ENCODE measurements around the gene EIF2B4. TPM values are rescaled to one million over a fixed set of nuclear protein-coding genes. Genes with fewer than 3 reads are reported as not detected.

Gene EIF2B4
- total RNA-seq, 1 experiment from 2014 or later = 57.2 TPM

DNA sequence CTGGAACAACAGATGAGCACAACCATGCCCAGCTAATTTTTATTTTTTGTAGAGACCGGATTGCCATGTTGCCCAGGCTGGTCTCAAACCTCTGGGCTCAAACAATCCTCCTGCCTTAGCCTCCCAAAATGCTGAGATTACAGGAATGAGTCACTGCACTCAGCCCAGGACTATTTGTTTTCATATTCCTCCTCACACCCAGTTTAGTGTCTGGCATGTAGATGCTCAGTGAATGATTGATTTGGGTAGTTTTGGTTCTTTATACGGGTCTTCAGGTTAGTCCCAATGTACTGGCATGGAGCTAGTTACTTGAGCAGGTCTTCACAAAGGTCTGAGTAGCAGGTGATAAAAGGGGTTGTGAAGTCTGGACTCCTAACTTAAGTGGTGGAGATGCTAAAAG, 6.2 kb downstream of the EIF2B4 start:
- Histone ChIP-seq H3K36me3 (ENCODE audit: control insufficient read depth, insufficient read depth, low read length) (peaks cover 13% of the 10 kb centered on the region), H3K27ac (ENCODE audit: low read length) (no peak overlapping the region), H3K27me3 (ENCODE audit: control insufficient read depth, insufficient read depth, low read length) (no peaks in the 10 kb centered on the region), H3K4me3 (ENCODE audit: low read depth in 2 of 2, low read length in 2 of 2) (no peak overlapping the region), H3K9me3 (ENCODE audit: control insufficient read depth, insufficient read depth, low read depth, low read length) (no peaks in the 10 kb centered on the region), H3K4me1 (ENCODE audit: control insufficient read depth, insufficient read depth, low read length) (peaks cover 4% of the 10 kb centered on the region; the same call in 1 of the 2 replicates)
- TF ChIP-seq REST (IDR thresholded peaks at IDR 0.05; ENCODE audit: insufficient read depth in 1 of 2, low read depth in 2 of 2, low read length in 1 of 2) (no peak), TCF7L2 (IDR thresholded peaks at IDR 0.05; ENCODE audit: low read depth, low read length) (no peak), SIN3A (IDR thresholded peaks at IDR 0.05; ENCODE audit: borderline replicate concordance, insufficient read depth, low read depth, low read length) (no peak), POLR2AphosphoS5 (IDR thresholded peaks at IDR 0.05; ENCODE audit: low read depth, low read length) (no peak)
- TF ChIP-seq, protein P1, sequence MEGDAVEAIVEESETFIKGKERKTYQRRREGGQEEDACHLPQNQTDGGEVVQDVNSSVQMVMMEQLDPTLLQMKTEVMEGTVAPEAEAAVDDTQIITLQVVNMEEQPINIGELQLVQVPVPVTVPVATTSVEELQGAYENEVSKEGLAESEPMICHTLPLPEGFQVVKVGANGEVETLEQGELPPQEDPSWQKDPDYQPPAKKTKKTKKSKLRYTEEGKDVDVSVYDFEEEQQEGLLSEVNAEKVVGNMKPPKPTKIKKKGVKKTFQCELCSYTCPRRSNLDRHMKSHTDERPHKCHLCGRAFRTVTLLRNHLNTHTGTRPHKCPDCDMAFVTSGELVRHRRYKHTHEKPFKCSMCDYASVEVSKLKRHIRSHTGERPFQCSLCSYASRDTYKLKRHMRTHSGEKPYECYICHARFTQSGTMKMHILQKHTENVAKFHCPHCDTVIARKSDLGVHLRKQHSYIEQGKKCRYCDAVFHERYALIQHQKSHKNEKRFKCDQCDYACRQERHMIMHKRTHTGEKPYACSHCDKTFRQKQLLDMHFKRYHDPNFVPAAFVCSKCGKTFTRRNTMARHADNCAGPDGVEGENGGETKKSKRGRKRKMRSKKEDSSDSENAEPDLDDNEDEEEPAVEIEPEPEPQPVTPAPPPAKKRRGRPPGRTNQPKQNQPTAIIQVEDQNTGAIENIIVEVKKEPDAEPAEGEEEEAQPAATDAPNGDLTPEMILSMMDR (IDR thresholded peaks at IDR 0.05) = no peak
- ChIA-PET CTCF (no interaction called here), POLR2A (interaction anchor here (0.7 kb wide), 1 partner anchor 55 kb away, joined by 12 read pairs; no protein-coding TSS in a partner anchor)
- intact Hi-C loops (cut with micrococcal nuclease; ENCODE audit: unreplicated experiment) (no loop called here), in situ Hi-C loops (cut with HindIII; ENCODE audit: low pct_unique_long_range_greater_than_20kb, low sequenced_read_pairs) (no loop called here)
- DNase-seq (ENCODE audit: low read depth, low spot score) = no peak
- BruUV-seq (replicated peaks) = no TSS peak
- ATAC-seq = no peak

- no peak for ATAC-seq
- intact Hi-C loops (cut with micrococcal nuclease; ENCODE audit: unreplicated experiment) = no loop called here
- H3K4me1 ChIP-seq (ENCODE audit: control insufficient read depth, insufficient read depth, low read length) = no peaks in the 10 kb centered on the region
These were observed 7.3 kb downstream of the EIF2B4 start for GRCh38 chr2:27362678-27363420.

More at GRCh38 chr2:27362678-27363420, 7.3 kb downstream of the EIF2B4 start:
- CTCF ChIA-PET = no interaction called here
- DNase-seq (ENCODE audit: low read depth, low spot score) = no peak
- H3K27me3 ChIP-seq (ENCODE audit: control insufficient read depth, insufficient read depth, low read length) = no peaks in the 10 kb centered on the region
- no peak overlapping the region for H3K27ac ChIP-seq (ENCODE audit: low read length)
- in situ Hi-C loops (cut with HindIII; ENCODE audit: low pct_unique_long_range_greater_than_20kb, low sequenced_read_pairs) = no loop called here
- H3K36me3 ChIP-seq (ENCODE audit: control insufficient read depth, insufficient read depth, low read length) = peaks cover 10% of the 10 kb centered on the region
- no peak for TF ChIP-seq REST (IDR thresholded peaks at IDR 0.05; ENCODE audit: insufficient read depth in 1 of 2, low read depth in 2 of 2, low read length in 1 of 2)
- no peak; the same call in 1 of the 2 replicates for TF ChIP-seq POLR2AphosphoS5 (IDR thresholded peaks at IDR 0.05; ENCODE audit: low read depth, low read length)
- TF ChIP-seq TCF7L2 (IDR thresholded peaks at IDR 0.05; ENCODE audit: low read depth, low read length) = no peak
- TF ChIP-seq, protein P1 (IDR thresholded peaks at IDR 0.05) = no peak
- no peak for TF ChIP-seq SIN3A (IDR thresholded peaks at IDR 0.05; ENCODE audit: borderline replicate concordance, insufficient read depth, low read depth, low read length)
- H3K4me3 ChIP-seq (ENCODE audit: low read depth in 2 of 2, low read length in 2 of 2) = no peak overlapping the region
- H3K9me3 ChIP-seq (ENCODE audit: control insufficient read depth, insufficient read depth, low read depth, low read length) = no peaks in the 10 kb centered on the region
- POLR2A ChIA-PET = no interaction called here
- no TSS peak for BruUV-seq (replicated peaks)
